Femur (tissue), 1 donor: Measurements from ENCODE around the gene LRRK2.
"Not testable (repeated sequence)": the region's sequence is repeated elsewhere in the genome, so short reads cannot be mapped to it uniquely, and the experiment has no call there.

Source experiments
- DNase-seq: peaks from one replicate; pipeline ENCODE4 v3.0.0-alpha.2; 2017

LRRK2 gene

DNA sequence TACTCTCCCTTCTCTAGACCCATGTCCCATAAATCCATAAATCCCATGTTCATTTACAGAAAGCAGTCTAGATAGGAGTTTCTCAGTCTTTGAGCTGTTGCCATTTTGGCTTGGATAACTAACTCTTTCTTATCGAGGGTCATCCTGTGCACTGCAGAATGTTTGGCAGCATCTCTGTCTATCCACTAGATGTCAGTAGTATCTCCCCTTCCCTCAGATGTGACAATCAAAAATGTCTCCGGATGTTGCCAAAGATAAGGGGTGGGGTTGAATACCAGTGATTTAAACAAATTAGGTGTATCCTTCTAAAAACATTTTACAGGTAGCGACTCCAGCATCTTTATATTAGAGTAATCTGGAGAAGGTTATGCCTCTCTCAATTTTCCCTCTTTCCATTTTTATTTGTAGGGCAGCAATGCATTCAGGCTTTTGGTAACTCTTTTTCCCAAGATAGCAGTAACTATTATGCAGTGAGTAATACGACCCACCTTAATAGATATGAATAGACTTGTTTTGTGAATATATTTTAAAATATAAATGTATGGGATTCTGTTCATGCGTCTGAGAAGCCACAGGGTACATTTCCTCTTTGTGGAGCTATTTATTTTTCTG, 100.7 kb downstream of the LRRK2 start:
- DNase-seq, result no peak

DNA sequence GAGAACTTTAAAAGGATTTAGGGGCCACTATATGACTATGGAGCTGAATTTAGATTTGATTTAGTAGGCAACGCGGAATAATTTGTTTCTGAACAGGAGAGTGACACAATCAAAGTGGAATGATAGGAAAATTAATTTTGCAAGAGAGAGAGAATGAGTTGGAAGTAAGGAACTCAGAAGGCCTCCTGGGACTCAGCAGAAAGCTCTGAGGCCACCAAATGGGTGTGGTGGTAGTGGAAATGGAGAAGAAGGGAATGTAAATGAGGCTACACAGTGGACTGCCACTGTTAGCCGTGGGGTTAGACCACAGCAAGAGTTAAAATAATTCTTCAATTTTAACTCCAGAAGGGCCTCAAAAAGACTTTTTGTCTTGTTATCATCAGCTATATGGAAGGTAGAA, 102.7 kb downstream of the LRRK2 start:
- DNase-seq, result no peak

DNA sequence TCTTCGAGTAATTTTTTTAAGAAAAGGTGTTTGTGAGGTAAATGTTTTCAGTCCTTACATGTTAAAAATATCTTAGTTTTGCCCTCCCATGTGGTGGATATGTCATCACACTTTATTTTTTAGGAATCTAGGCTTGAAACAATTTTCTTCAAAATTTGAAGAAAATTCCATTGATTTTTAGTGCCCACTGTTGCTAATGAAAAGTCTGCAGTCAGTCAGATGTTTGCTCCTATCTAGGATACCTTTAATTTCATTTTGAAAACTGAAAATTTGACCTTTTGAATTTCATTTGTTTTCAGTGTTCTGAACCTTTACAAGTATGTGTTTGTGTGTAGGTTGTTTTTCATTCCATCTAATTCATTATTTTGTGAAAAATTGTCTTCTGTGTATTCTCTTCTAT, 105.4 kb downstream of the LRRK2 start:
- DNase-seq, result no peak

DNA sequence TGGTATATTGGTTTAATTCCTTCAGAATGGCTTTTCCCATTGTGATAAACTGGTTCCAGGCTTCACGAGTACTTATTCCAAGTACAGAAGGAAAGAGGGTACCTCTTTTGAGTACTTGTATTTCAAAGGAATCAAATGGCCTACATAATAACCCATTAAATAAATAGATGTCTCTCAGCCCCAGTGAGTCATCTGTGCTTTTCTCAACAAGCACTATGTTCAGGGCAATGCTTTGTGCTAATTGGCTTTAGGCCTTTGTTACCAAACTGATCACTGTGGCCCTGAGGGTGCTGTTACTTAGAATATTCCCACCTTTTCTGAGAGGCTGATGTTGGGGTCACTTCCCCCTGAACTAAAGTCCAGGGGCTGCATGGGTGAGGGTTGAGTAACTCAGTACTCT, 107.1 kb downstream of the LRRK2 start:
- no peak for DNase-seq

DNA sequence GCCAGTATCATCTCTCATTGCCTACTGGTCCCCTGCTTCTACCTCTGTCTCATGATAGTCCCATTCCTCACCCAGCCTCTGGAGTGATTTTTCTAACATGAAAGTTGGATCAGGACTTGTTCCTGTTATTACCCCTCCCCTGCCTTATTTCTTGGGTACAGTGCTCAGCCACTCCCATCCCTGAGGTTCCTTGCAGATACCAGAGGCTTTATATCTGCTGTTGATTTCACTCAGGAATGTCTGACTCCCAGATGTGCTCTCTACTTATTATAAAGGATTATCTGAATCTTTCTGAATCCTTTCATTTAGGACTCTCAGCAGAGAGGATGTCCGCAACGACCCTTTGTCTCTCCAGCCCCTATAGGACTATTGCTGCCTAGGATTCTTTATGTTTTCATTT, 111.2 kb downstream of the LRRK2 start:
- no peak for DNase-seq

DNA sequence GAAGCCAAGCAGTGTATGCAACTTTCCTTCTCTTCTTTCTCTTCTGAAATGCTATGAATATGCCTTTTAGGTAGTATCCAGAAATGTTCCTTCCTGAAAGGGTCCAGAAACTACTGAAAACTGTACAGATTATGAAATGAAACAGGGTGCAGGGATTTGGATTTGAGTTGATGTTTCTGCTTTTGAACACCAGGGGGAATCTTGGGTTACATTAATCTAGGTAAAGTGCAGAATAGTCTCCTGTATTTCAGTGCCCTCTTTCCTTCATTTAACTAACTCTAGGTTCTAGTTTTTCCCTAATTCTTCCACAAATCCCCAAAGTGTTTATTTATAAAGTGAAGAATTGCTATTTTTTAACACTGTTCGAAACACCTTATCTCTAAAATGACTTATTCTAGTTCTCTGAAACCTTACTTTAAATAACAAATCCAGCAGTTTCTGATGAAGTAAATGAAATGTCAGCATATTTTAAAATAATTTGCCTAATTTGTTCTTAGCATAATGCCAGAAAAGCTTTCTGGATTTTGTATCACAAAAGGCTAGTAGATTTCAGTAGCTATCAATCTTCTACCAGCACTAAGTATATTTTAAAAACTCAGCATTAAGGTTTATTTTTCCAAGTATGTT, 111.9 kb downstream of the LRRK2 start:
- DNase-seq, result no peak

DNA sequence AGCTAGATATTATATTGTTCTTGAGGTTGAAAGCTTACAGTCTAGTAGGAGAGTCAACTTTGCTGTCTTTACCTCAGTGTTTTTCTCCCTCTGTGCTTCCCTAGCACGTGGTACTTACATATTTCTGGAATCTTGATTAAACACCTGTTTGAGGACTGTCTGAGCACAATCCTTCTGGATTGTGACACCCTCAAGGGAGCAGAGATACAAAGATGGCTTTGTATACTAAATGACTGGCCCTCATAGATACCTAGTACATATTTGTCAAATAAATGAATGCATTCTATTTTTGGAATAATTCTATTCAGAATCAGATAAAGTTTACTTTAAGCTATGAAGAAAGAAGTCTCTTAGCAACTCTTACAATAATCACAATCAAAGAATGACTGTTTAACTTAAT, 113.3 kb downstream of the LRRK2 start:
- DNase-seq, result no peak

DNA sequence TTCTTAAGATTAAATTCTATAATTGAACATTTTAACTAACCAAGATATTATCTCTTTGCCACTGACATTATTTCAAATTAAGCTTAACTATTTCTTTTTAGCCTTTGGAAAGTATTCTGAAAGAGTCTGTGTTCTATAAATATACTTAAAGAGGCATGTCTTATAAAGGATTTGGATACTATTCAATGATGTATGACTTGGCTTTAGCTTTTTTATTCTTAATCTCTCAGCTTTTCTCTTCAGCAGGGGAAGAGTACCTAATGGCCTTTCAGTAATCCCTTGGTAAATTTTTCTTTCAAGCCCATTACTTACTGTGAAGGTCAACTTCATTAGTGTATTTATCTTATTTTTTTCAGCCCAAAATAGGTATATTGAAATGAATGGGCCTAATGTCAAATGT, 113.8 kb downstream of the LRRK2 start:
- no peak for DNase-seq

DNA sequence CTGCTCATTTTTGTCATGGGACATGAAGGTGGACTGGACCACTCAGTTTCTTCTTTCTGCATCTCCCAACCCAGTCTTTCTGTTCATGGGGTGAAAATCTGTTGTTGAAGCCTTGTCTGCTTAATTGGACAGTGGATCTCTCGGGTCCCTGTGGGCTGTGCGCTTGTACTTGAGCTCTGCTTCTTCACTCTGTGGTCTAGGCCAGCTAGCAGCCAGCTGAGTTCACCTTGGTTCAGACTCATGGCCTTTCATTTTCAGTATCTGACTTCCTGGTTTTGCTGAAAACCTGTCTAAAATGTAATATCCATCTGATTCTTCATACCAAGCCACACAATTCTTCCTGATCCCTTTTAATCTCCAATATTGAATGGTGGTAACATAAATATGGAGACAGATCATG, 117.2 kb downstream of the LRRK2 start:
- no peak for DNase-seq

DNA sequence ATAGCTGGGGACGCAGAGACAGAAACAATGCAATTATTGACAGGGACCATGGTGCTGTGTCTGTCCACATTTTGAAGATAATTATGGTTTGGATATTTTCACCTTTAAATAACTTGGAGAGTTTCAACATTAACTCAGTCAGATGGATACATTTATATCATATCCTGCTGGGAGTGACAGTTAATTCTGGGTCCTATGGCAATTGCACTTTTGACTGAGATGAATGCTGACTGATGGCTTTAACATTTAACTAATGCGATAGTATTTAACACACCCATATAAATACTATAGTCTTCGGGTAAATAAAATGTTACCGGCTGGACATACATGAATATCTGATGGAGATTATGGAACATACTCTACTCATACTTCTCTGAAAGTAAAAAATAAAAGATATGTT, 118.3 kb downstream of the LRRK2 start:
- no peak for DNase-seq

DNA sequence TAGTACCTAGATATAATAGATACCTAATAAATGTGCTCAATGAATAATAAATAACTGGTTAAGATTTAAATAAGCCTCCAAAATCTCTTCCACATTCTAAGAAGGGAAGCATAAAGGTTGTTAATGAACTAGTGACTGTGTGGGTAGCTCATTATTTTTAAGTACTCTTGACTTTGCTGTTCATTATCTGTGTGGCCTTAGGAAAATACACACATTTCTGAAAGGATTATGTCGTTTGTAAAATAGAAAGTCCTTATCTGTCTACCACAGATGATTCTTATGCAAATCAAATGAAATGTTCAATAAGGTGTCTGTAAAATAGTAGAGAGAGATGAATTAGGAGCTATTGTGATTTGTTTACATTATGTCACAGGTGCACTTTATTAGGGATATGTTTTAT, 119.5 kb downstream of the LRRK2 start:
- DNase-seq, result no peak

DNA sequence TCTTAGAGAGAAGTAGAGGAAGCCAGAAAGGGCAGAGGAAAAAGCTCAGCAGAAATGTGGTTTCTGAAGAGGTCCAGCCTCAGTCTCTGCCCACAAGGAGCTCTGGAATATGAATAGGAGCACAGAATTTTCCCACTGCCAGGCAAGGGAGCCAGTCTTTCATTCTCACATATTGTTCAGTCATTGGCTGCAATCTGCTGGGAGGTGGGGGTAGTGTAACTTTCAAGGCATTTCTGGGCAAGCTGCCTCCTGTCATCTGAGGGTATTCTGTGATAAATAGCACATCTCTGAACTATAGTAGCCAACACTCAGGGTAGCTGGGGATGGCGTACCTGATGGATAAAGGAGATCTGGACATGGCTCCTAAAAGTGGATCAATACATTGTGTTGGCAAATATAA, 127.2 kb downstream of the LRRK2 start:
- DNase-seq, result no peak

DNA sequence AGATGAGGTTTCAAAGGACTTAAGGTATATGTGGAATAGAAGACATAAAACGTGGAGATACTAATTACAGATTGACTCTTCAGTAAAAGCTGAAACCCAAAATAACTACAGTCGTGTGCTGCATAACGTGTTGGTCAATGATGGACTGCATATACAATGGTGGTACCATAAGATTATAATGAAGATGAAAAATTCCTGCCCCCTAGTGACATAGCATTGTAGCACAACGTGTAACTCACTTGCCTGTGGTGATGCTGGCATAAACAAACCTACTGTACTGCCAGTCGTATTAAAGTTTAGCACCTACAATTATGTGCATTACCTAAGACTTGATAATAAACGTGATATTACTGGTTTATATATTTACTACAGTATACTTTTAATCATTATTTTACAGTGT, 150.3 kb downstream of the LRRK2 start:
- DNase-seq, result no peak

DNA sequence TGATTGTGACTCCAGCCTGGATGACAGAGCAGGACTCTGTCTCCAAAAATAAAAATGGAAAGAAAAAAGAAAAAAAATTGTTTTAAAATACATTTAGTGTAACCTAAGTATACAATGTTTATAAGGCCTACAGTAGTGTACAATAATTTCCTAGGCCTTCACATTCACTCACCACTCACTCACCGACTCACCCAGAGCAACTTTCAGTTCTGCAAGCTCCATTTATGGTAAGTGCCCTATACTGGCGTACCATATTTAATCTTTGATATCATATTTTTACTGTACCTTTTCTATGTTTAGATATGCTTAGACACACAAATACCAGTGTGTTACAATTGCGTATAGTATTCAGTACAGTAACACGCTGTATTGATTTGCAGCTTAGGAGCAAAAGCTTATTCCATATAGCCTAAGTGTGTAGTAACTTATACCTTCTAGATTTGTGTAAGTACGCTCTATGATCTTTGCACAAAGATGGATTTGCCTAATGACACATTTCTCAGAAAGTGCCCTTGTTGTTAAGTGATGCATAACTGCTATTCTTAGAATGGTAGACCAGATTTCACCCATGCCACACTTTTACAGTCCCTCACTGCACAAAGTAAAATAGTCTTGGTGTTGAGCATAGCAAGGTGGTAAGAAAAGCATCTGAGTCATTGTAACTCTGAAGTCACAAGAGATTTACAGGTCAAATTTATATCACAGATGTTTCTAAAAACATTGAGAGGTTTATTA, 151.9 kb downstream of the LRRK2 start:
- no peak for DNase-seq

DNA sequence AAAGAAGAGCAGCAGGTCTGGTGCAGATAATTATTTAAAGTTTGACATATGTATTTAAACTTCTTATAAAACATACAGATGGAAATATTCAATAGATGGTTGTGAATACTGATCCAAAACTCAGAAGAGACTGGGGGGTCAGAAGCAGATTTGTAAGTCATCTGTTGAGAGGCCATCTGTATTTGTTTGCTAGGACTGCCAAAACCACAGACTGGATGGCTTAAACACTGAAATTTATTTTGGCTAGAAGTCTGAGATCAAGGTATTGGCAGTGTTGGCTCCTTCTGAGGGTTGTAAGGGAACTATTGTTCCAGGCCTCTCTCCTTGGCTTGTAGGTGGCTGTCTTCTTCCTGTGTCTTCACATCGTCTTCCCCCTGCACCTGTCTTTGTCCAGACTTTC, 153.9 kb downstream of the LRRK2 start:
- DNase-seq, result no peak

DNA sequence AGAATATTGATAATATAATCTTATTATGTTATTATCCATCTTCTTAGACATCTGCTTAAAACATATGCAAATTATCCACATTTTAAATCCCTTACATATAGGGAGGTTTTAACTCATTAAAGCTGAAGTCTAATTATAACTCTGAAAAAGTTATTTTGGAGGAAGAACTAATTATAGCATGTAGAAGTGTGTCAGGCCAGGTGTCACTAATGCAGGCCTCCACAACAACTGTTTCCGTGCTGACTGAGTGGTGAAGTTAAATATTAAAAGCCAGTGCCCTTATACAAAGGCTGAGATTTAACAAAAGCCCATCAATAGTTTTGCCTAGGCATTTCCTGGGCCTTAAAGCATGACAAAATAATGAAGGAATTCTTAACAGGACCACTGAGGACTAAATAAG, 157.4 kb downstream of the LRRK2 start:
- DNase-seq, result no peak

DNA sequence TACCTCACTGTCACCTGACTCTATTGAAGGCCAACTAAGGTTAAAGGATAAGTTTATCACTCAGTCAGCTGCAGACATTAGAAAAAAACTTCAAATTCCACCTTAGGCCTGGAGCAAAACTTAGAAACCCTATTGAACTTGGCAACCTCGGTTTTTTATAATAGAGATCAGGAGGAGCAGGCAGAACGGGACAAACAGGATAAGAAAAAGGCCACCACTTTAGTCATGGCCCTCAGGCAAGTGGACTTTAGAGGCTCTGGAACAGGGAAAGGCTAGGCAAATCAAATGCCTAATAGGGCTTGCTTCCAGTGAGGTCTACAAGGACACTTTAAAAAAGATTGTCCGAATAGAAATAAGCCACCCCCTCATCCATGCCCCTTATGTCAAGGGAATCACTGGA, 162.5 kb downstream of the LRRK2 start:
- DNase-seq, result not testable (repeated sequence)

DNA sequence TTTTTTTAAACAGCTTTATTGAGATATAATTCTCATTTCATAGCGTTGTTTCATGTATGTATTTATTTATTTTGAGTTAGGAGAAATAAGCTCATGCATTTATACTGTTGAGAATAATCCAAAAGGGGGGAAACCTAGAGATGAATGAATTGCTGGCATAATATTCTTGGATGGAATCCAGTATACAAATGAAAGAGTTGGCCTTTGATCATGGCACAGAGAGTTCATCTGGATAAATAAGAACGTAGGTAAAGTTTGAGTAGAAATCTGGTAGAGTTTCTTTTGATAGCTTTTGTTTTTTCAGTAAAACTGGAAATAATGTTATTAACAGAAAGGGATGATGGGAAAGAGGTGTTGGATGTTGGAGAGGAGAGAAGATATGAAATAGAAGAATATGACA, 166.2 kb downstream of the LRRK2 start:
- DNase-seq, result no peak

DNA sequence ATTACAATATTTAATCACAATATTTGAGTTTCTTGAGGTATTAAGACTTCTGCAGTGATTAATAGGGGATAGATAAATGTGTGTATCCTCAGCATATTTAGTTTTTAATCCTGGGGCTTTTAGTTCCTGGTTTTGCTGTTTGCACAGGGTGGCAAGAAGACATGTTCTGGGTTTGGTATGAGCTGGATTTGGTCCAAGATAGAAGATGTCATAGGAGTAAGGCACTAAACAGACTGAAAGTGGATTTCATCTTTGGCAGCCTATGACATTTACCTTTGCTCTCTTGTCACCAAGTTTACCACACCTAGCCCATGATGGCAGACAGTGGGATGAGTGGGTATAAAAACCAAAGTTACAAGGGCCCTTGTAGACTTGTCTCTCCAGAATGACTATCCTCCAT, 168.2 kb downstream of the LRRK2 start:
- DNase-seq, result no peak

DNA sequence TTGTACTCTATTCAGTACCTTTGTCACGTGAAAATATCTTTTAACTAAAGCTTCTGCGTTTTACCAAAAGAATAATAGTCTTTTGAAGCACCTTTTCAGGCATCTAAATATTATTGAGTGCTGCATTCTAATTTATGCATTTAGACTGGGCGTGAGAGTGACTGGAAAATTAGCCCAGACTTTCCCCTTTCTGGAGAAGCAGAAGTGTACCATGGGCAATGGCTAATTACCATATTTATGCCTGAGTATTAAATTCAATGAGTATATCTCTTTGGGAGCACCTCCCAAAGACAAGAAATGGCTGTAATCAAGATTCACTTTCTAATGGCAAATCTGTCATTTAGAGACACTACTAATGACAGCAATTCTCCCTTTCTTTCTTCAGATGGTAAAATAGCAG, 174.9 kb downstream of the LRRK2 start:
- DNase-seq, result no peak

DNA sequence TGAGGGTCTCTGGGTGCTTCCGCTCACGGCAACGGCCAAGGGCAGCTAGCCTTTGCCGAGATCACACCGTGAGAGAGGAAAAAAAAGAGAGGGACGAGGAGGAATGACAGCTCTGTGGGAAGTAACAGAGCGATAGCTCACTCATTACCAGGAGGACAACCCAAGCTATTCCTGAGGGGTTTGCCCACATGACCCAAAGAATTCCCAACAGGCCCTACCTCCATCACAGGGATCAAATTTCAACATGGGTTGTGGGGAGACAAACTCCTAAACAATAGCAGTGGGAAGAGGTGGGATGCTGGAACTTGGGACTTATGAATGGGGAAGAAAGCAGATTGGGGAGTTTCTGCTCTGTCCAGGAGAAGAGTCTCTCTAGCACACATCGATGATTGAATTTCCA, 180.6 kb downstream of the LRRK2 start:
- no peak for DNase-seq
